Right lobe of liver (tissue), 6 donors: Measurements from ENCODE around the gene ADCY5. TPM values are rescaled to one million over a fixed set of nuclear protein-coding genes. Genes with fewer than 3 reads are reported as not detected.

ENCODE experiments used
- ATAC-seq, 4 donors: fragments of 200-7000 bp; cut with Tn5 transposase; one replicate each; pipeline ENCODE4 v1.9.1; 2020; ENCODE audit warnings: mild to moderate bottlenecking in 4 of 4, moderate library complexity in 4 of 4
- DNase-seq, 3 donors: peaks; one replicate each; pipeline ENCODE4 v3.0.0-alpha.2; 2020
- H3K27ac ChIP-seq, 3 donors: fragments of 200-600 bp; one replicate each; pipeline ENCODE4 v1.8.0; 2022
- H3K27me3 ChIP-seq, 2 donors: fragments of 200-600 bp; one replicate each; pipeline ENCODE4 v1.8.0; 2022
- H3K36me3 ChIP-seq, 4 donors: fragments of 200-600 bp; sonication (generic) in 1 of 4; one replicate each; pipeline versions ENCODE4 v1.5.1 to v1.8.0; 2017 to 2022; ENCODE audit warnings: control low read depth in 1 of 4
- H3K4me1 ChIP-seq, 4 donors: fragments of 200-600 bp; sonication (generic) in 1 of 4; one replicate each; pipeline versions ENCODE4 v1.5.1 to v1.8.0; 2017 to 2022; ENCODE audit warnings: control low read depth in 1 of 4
- H3K4me3 ChIP-seq, 3 donors: fragments of 200-600 bp; one replicate each; pipeline ENCODE4 v1.8.0; 2022
- H3K9me3 ChIP-seq, 4 donors: fragments of 200-600 bp; sonication (generic) in 1 of 4; one replicate each; pipeline versions ENCODE4 v1.5.1 to v1.8.0; 2017 to 2022; ENCODE audit warnings: control low read depth in 1 of 4
- CTCF ChIP-seq, 4 donors: fragments of 200-600 bp in 3 of 4; fragments of 450-650 bp in 1 of 4; IDR thresholded peaks; one replicate each; pipeline versions ENCODE4 v1.5.1 to v1.8.0; 2016 to 2022; ENCODE audit warnings: antibody characterized with exemption in 4 of 4, mild to moderate bottlenecking in 2 of 4
- POLR2A ChIP-seq: fragments of 450-650 bp; IDR thresholded peaks from one replicate; pipeline ENCODE4 v1.6.1; 2017; ENCODE audit warnings: antibody characterized with exemption, mild to moderate bottlenecking
- WGBS: methylation state at CpG from one replicate; pipeline ENCODE4 v1.1.6; 2018; ENCODE audit warnings: low coverage, low lambda C conversion rate; ENCODE audit not compliant: insufficient coverage; ENCODE audit errors: missing lambda C conversion rate; 5-methylcytosine and 5-hydroxymethylcytosine counted together
- intact Hi-C, 2 donors: fragments of 100-400 bp; cut with DNase I; formaldehyde crosslinking; loops; one replicate each; pipeline versions ENCODE4 v1.11.2 to v1.14.1; 2022
- total RNA-seq, 6 experiments: library from RNA; depleted of rRNA in 2 of 6; stranded (reverse); fragments of >200 nt in 2 of 6; fragmentation: NEBNext Ultra II Directional in 3 of 6; extraction: Animal tissue kit (Norgen Biotek cat#: 25700) in 3 of 6; gene quantifications; one replicate each; pipeline versions ENCODE4 v1.1.0 to v1.2.4, GENCODE V29; 2016 to 2023
- donor health status: DM: no; HTN: yes; CAD: no.
- donor health status: DM: no; HTN: no; CAD: no.
- donor health status: DM: no; HTN: no; CAD: no.
- donor health status: DM: no; HTN: yes; CAD: no.
- donor health status: DM: no; HTN: yes; CAD: no.

ADCY5 gene
- total RNA-seq, 6 experiments from 2014 or later: 1.9 to 3.7 (median 2.7) TPM

- H3K36me3 ChIP-seq: no peaks in the 10 kb centered on the region
- DNase-seq (no peak), ATAC-seq (no peak)
- no peak overlapping the region for H3K27ac ChIP-seq
- intact Hi-C loops: loop anchor here in 1 of 2 donors (10.0 kb wide), 1 partner anchor 318 kb away; no protein-coding TSS in a partner anchor
- no peak for TF ChIP-seq POLR2A
- TF ChIP-seq CTCF (IDR thresholded peaks at IDR 0.05): no peak
- H3K4me3 ChIP-seq: no peak overlapping the region
- 93% methylated on average over 5 of the region's 5 CpGs for WGBS
- H3K4me1 ChIP-seq: no peaks in the 10 kb centered on the region
- no peaks in the 10 kb centered on the region for H3K27me3 ChIP-seq
- H3K9me3 ChIP-seq: no peaks in the 10 kb centered on the region
These were observed 186.0 kb downstream of the ADCY5 start for GRCh38 chr3:123262868-123263267.

- intact Hi-C loops: loop anchor here in 1 of 2 donors (10.0 kb wide), 1 partner anchor 317 kb away; no protein-coding TSS in a partner anchor
- 90% methylated on average over 2 of the region's 2 CpGs for WGBS
These were observed 186.7 kb downstream of the ADCY5 start for GRCh38 chr3:123262226-123262625.

GRCh38 chr3:123261666-123262065, 187.2 kb downstream of the ADCY5 start:
- 81% methylated on average over 3 of the region's 3 CpGs for whole genome bisulfite sequencing
- TF ChIP-seq POLR2A: no peak
- no peak for TF ChIP-seq CTCF (IDR thresholded peaks at IDR 0.05)
- intact Hi-C loops: loop anchor here in 1 of 2 donors (10.0 kb wide), 1 partner anchor 317 kb away; no protein-coding TSS in a partner anchor
- Histone ChIP-seq H3K4me1 (no peaks in the 10 kb centered on the region), H3K27me3 (no peaks in the 10 kb centered on the region), H3K9me3 (no peaks in the 10 kb centered on the region), H3K36me3 (no peaks in the 10 kb centered on the region), H3K27ac (no peak overlapping the region), H3K4me3 (no peak overlapping the region)
- DNase-seq (no peak), ATAC-seq (no peak)

More at GRCh38 chr3:123262226-123262625, 186.7 kb downstream of the ADCY5 start:
- H3K27ac ChIP-seq: no peak overlapping the region
- no peak overlapping the region for H3K4me3 ChIP-seq
- no peak for DNase-seq
- no peak for ATAC-seq
- H3K36me3 ChIP-seq: no peaks in the 10 kb centered on the region
- H3K27me3 ChIP-seq: no peaks in the 10 kb centered on the region
- no peaks in the 10 kb centered on the region for H3K4me1 ChIP-seq
- TF ChIP-seq CTCF (IDR thresholded peaks at IDR 0.05) (no peak), POLR2A (no peak)
- H3K9me3 ChIP-seq: no peaks in the 10 kb centered on the region

- Histone ChIP-seq H3K4me3 (no peak overlapping the region), H3K27ac (no peak overlapping the region), H3K36me3 (no peaks in the 10 kb centered on the region), H3K4me1 (no peaks in the 10 kb centered on the region), H3K27me3 (no peaks in the 10 kb centered on the region), H3K9me3 (no peaks in the 10 kb centered on the region)
- ATAC-seq (peak; percentile 89 to 96 (median 92)), DNase-seq (no peak)
- 55% methylated on average over 3 of the region's 3 CpGs for WGBS
- TF ChIP-seq CTCF (IDR thresholded peaks at IDR 0.05) (peak; percentile 63 to 81 (median 70)), POLR2A (no peak)
- intact Hi-C loops: loop anchor here (10.0 kb wide), 2 partner anchors 314 to 334 kb away; no protein-coding TSS in a partner anchor
These were observed 190.0 kb downstream of the ADCY5 start for GRCh38 chr3:123258811-123259420.
